Measurements from ENCODE around the gene ZNF766.

The ZNF766 gene

DNA sequence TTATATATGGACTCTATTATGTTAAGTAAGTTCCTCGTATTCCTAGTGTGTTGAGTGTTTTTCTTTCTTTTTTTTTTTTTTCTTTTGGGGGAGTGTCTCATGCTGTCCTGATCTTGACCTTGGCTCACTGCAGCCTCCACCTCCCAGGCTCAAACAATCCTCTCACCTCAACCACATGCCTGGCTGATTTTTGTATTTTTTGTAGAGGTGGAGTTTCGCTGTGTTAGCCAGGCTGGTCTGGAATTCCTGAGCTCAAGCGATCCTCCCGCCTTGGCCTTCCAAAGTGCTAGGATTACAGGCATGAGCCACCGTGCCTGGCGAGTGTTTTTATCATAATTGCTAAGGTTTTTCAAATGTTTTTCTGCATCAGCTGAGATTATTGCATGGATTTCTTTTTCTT lies 16.9 kb downstream of the ZNF766 start:
- TF ChIP-seq POLR2AphosphoS5 (IDR thresholded peaks at IDR 0.05; ENCODE audit: low read depth, low read length) = no peak
- TF ChIP-seq, protein P1, sequence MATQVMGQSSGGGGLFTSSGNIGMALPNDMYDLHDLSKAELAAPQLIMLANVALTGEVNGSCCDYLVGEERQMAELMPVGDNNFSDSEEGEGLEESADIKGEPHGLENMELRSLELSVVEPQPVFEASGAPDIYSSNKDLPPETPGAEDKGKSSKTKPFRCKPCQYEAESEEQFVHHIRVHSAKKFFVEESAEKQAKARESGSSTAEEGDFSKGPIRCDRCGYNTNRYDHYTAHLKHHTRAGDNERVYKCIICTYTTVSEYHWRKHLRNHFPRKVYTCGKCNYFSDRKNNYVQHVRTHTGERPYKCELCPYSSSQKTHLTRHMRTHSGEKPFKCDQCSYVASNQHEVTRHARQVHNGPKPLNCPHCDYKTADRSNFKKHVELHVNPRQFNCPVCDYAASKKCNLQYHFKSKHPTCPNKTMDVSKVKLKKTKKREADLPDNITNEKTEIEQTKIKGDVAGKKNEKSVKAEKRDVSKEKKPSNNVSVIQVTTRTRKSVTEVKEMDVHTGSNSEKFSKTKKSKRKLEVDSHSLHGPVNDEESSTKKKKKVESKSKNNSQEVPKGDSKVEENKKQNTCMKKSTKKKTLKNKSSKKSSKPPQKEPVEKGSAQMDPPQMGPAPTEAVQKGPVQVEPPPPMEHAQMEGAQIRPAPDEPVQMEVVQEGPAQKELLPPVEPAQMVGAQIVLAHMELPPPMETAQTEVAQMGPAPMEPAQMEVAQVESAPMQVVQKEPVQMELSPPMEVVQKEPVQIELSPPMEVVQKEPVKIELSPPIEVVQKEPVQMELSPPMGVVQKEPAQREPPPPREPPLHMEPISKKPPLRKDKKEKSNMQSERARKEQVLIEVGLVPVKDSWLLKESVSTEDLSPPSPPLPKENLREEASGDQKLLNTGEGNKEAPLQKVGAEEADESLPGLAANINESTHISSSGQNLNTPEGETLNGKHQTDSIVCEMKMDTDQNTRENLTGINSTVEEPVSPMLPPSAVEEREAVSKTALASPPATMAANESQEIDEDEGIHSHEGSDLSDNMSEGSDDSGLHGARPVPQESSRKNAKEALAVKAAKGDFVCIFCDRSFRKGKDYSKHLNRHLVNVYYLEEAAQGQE (IDR thresholded peaks at IDR 0.05; ENCODE audit: insufficient read depth in 1 of 2, low read depth in 2 of 2, low read length in 2 of 2) = no peak
- no peak for TF ChIP-seq TAF1 (IDR thresholded peaks at IDR 0.05; ENCODE audit: borderline replicate concordance, insufficient read depth, low read length)
- no peak for TF ChIP-seq SIN3A (IDR thresholded peaks at IDR 0.05; ENCODE audit: borderline replicate concordance, insufficient read depth, low read length)
- TF ChIP-seq FOXP2 (optimal IDR thresholded peaks at IDR 0.05; ENCODE audit: borderline replicate concordance, extremely low read depth, extremely low read length, insufficient read depth) = no peak

DNA sequence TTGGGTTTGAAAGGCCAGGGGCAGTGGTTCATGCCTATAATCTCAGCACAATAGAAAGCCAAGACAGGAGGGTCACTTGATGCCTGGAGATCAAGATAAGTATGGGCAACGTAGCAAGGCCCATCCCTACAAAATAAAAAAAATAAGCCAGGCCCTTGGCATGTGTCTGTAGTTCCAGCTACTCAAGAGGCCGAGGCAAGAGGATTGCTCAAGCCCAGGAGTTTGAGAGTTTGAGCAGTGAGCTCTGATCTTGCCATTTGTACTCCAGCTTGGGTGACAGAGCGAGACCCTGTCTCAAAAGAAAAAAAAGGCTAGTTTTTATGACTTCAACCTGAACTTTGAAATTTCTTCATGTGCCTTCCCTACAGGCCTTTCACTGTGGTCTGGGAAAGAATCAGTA lies 22.4 kb downstream of the ZNF766 start:
- TF ChIP-seq TAF1 (IDR thresholded peaks at IDR 0.05; ENCODE audit: borderline replicate concordance, insufficient read depth, low read length) (no peak), SIN3A (IDR thresholded peaks at IDR 0.05; ENCODE audit: borderline replicate concordance, insufficient read depth, low read length) (no peak), FOXP2 (optimal IDR thresholded peaks at IDR 0.05; ENCODE audit: borderline replicate concordance, extremely low read depth, extremely low read length, insufficient read depth) (no peak), POLR2AphosphoS5 (IDR thresholded peaks at IDR 0.05; ENCODE audit: low read depth, low read length) (no peak)
- TF ChIP-seq, protein P1 (IDR thresholded peaks at IDR 0.05; ENCODE audit: insufficient read depth in 1 of 2, low read depth in 2 of 2, low read length in 2 of 2) = no peak

DNA sequence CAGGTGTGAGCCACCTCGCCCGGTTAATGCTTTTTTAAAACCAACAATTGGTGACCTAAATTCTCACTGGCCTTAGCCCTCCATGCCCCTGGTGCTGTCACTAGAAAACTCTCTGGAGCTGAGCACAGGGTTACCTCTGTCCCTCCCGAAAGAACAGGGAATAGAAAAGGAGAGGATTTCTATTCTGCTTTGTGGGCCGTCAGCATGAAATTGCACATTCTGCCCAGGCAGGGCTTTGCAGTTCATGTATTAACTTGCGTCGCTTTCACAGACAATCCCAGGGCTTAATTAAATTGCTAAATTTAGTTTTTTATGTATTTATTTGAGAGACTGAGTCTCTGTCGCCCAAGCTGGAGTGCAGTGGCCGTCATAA lies 27.0 kb downstream of the ZNF766 start:
- TF ChIP-seq TAF1 (IDR thresholded peaks at IDR 0.05; ENCODE audit: borderline replicate concordance, insufficient read depth, low read length) (no peak), FOXP2 (optimal IDR thresholded peaks at IDR 0.05; ENCODE audit: borderline replicate concordance, extremely low read depth, extremely low read length, insufficient read depth) (no peak), SIN3A (IDR thresholded peaks at IDR 0.05; ENCODE audit: borderline replicate concordance, insufficient read depth, low read length) (no peak), POLR2AphosphoS5 (IDR thresholded peaks at IDR 0.05; ENCODE audit: low read depth, low read length) (no peak)
- TF ChIP-seq, protein P1 (IDR thresholded peaks at IDR 0.05; ENCODE audit: insufficient read depth in 1 of 2, low read depth in 2 of 2, low read length in 2 of 2) = no peak

DNA sequence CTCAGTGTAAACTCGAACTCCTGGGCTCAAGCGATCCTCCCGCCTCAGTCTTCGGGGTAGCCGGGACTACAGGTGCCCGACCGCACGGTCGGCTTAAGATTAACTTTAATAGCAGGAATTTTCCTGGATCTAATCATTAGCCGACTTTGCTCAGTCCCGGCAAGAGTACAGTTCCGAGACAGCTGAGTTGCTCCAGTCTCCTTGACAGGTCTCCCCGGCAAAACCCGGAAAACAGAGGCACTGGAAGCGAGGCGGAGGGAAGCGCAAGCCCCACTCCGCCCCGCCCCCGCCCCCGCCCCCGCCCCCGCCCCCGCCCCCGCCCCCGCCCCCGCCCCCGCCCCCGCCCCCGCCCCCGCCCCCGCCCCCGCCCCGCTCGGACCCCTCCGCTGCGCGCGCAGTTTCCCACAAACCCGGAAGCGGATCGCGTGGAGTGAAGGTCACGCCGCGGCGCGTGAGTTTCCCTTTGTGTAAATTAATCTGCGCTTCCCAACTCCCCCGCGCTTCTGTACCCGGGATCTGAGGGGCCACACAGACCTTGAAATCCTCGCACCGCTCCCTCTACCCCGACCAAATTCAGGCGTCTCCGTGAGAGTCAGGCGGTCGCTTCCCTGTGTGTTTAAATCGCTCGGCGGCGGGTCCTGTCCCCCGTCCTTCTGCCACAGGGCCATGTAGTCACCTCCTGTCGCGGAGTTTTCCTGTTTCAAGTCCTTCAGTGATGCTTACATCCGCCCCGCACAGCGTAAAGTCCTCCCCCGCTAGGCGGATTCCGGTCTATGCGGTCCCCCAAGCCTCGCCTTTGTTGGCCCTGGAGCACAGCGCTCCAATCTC lies 27.6 kb downstream of the ZNF766 start, which contains the start of gene ZNF480:
TSS of gene ZNF480 (plus strand) at position 397 of the 828 bp plus-strand sequence. CDS start 3,244 bp downstream, outside the sequence.
- TF ChIP-seq, protein P1 (IDR thresholded peaks at IDR 0.05; ENCODE audit: insufficient read depth in 1 of 2, low read depth in 2 of 2, low read length in 2 of 2) = no peak
- no peak for TF ChIP-seq TAF1 (IDR thresholded peaks at IDR 0.05; ENCODE audit: borderline replicate concordance, insufficient read depth, low read length)
- peak; percentile 35; the same call in 1 of the 2 replicates for TF ChIP-seq SIN3A (IDR thresholded peaks at IDR 0.05; ENCODE audit: borderline replicate concordance, insufficient read depth, low read length)
- no peak for TF ChIP-seq FOXP2 (optimal IDR thresholded peaks at IDR 0.05; ENCODE audit: borderline replicate concordance, extremely low read depth, extremely low read length, insufficient read depth)
- TF ChIP-seq POLR2AphosphoS5 (IDR thresholded peaks at IDR 0.05; ENCODE audit: low read depth, low read length) = peak; percentile 63; the same call in 1 of the 2 replicates
